Measurements from ENCODE around the gene KMT2B.

DNA sequence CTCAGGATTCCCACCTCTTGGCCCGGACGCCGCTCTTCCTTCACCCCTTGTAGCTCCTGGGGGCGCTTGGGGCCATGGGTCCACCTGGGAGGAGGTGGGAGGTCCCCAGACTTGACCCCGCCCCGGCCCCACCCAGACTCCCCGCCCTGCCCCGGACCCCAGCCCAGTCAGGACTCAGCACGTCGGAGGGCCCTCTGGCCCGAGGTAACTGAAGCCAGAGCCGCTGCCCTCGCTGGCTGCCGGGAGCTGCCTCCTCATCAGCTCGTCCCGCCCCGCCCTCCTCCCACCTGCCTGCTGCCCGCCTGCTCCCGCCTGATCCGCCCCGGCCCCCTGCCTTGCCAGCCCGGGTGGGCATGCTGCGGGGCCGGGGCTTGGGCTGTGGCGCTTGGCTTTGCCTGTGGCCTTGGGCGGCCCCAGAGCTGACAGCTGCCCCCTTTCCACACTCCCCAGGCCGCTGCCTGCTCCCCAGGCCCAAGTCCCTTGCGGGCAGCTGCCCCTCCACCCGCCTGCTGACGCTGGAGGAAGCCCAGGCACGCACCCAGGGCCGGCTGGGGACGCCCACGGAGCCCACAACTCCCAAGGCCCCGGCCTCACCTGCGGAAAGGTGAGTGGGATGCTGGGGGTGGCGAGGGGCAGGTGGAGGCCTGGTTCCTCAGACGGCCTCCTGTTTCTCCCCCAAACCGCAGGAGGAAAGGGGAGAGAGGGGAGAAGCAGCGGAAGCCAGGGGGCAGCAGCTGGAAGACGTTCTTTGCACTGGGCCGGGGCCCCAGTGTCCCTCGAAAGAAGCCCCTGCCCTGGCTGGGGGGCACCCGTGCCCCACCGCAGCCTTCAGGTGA is 66.9 kb downstream of the KMT2B start:
- no peak for TF ChIP-seq POLR2AphosphoS5 (IDR thresholded peaks at IDR 0.05; ENCODE audit: borderline replicate concordance, low read depth, low read length)
- no peak for TF ChIP-seq EZH2 (IDR thresholded peaks at IDR 0.05)

Measured in SK-N-MC (cell line).